Measurements from ENCODE around the gene RIC8B. TPM values are rescaled to one million over a fixed set of nuclear protein-coding genes. Genes with fewer than 3 reads are reported as not detected.

RIC8B gene
- total RNA-seq, 4 donors from 2014 or later = 15.1 to 24.9 (median 21.6) TPM

GRCh38 chr12:106733660-106734059 lies 40.8 kb upstream of the RIC8B start:
- TF ChIP-seq POLR2A (IDR thresholded peaks at IDR 0.05) = no peak
- no peak for TF ChIP-seq EP300 (IDR thresholded peaks at IDR 0.05)
- no peak for TF ChIP-seq CTCF (IDR thresholded peaks at IDR 0.05)
- Histone ChIP-seq H3K9me3 (no peaks in the 10 kb centered on the region), H3K4me1 (peaks cover 0 to 4% (median 0%) of the 10 kb centered on the region in 4 donors), H3K4me3 (no peak overlapping the region), H3K27ac (no peak overlapping the region), H3K36me3 (no peaks in the 10 kb centered on the region), H3K27me3 (no peaks in the 10 kb centered on the region)
- DNase-seq (ENCODE audit: low spot score in 2 of 2) = no peak
- 66 to 77% methylated on average over 4 of the region's 4 CpGs for WGBS, 2 donors

- Histone ChIP-seq H3K27ac (no peak overlapping the region), H3K36me3 (no peaks in the 10 kb centered on the region), H3K9me3 (no peaks in the 10 kb centered on the region), H3K27me3 (no peaks in the 10 kb centered on the region), H3K4me3 (no peak overlapping the region), H3K4me1 (peaks cover 0 to 4% (median 0%) of the 10 kb centered on the region in 4 donors)
- WGBS, 2 donors = 72 to 81% methylated on average over 9 of the region's 9 CpGs
- TF ChIP-seq CTCF (IDR thresholded peaks at IDR 0.05) = no peak
- no peak for TF ChIP-seq EP300 (IDR thresholded peaks at IDR 0.05)
- no peak for TF ChIP-seq POLR2A (IDR thresholded peaks at IDR 0.05)
- no peak for DNase-seq (ENCODE audit: low spot score in 2 of 2)
Measured at GRCh38 chr12:106736051-106736957, 38.2 kb upstream of the RIC8B start.

- H3K4me3 ChIP-seq = no peak overlapping the region
- DNase-seq (ENCODE audit: low spot score in 2 of 2) = no peak
- no peaks in the 10 kb centered on the region for H3K36me3 ChIP-seq
- no peak for TF ChIP-seq EP300 (IDR thresholded peaks at IDR 0.05)
- TF ChIP-seq POLR2A (IDR thresholded peaks at IDR 0.05) = no peak
- no peak for TF ChIP-seq CTCF (IDR thresholded peaks at IDR 0.05)
- peaks cover 0 to 4% (median 0%) of the 10 kb centered on the region in 4 donors for H3K4me1 ChIP-seq
- no peaks in the 10 kb centered on the region for H3K9me3 ChIP-seq
- H3K27me3 ChIP-seq = no peaks in the 10 kb centered on the region
- 66 to 68% methylated on average over 4 of the region's 4 CpGs for WGBS, 2 donors
- H3K27ac ChIP-seq = no peak overlapping the region
Measured at GRCh38 chr12:106739318-106739717, 35.2 kb upstream of the RIC8B start.

- Histone ChIP-seq H3K27me3 (no peaks in the 10 kb centered on the region), H3K4me1 (peaks cover 0 to 4% (median 0%) of the 10 kb centered on the region in 4 donors), H3K36me3 (no peaks in the 10 kb centered on the region), H3K9me3 (no peaks in the 10 kb centered on the region), H3K4me3 (no peak overlapping the region), H3K27ac (no peak overlapping the region)
- no peak for TF ChIP-seq POLR2A (IDR thresholded peaks at IDR 0.05)
- TF ChIP-seq CTCF (IDR thresholded peaks at IDR 0.05) = no peak
- no peak for TF ChIP-seq EP300 (IDR thresholded peaks at IDR 0.05)
- 39 to 47% methylated on average over 10 of the region's 10 CpGs for WGBS, 2 donors
- DNase-seq (ENCODE audit: low spot score in 2 of 2) = no peak
Measured at GRCh38 chr12:106739815-106740530, 34.5 kb upstream of the RIC8B start.

GRCh38 chr12:106740818-106741217 lies 33.7 kb upstream of the RIC8B start:
- no peak for DNase-seq (ENCODE audit: low spot score in 2 of 2)
- TF ChIP-seq CTCF (IDR thresholded peaks at IDR 0.05) (no peak), EP300 (IDR thresholded peaks at IDR 0.05) (no peak), POLR2A (IDR thresholded peaks at IDR 0.05) (no peak)
- H3K27ac ChIP-seq = no peak overlapping the region
- no peaks in the 10 kb centered on the region for H3K36me3 ChIP-seq
- no peaks in the 10 kb centered on the region for H3K9me3 ChIP-seq
- no peak overlapping the region for H3K4me3 ChIP-seq
- peaks cover 0 to 4% (median 0%) of the 10 kb centered on the region in 4 donors for H3K4me1 ChIP-seq
- no peaks in the 10 kb centered on the region for H3K27me3 ChIP-seq
- WGBS, 2 donors = 74 to 76% methylated on average over 5 of the region's 5 CpGs

All from tibial nerve (tissue), 4 donors.